Measurements from ENCODE around the gene ATRNL1. TPM values are rescaled to one million over a fixed set of nuclear protein-coding genes. Genes with fewer than 3 reads are reported as not detected.

Gene ATRNL1
- total RNA-seq, 1 donor from 2014 or later, result 7.8 TPM

GRCh38 chr10:115830265-115830970 is 737.3 kb downstream of the ATRNL1 start:
- no peaks in the 10 kb centered on the region for H3K4me1 ChIP-seq (ENCODE audit: control insufficient read depth in 3 of 3, insufficient read depth in 3 of 3, low read length in 3 of 3)
- no peak overlapping the region for H3K27ac ChIP-seq (ENCODE audit: low read depth, low read length)
- no peak overlapping the region for H3K4me3 ChIP-seq (ENCODE audit: low read length in 3 of 3)

GRCh38 chr10:115831016-115831415 is 737.9 kb downstream of the ATRNL1 start:
- H3K4me1 ChIP-seq (ENCODE audit: control insufficient read depth in 3 of 3, insufficient read depth in 3 of 3, low read length in 3 of 3), result no peaks in the 10 kb centered on the region
- no peaks in the 10 kb centered on the region for H3K27me3 ChIP-seq (ENCODE audit: control insufficient read depth in 3 of 3, insufficient read depth in 3 of 3, low read length in 3 of 3)
- H3K9ac ChIP-seq (ENCODE audit: low read depth in 1 of 3, low read length in 3 of 3), result no peak overlapping the region
- H3K9me3 ChIP-seq (ENCODE audit: control insufficient read depth in 3 of 3, low read length in 3 of 3), result no peaks in the 10 kb centered on the region
- no peaks in the 10 kb centered on the region for H3K36me3 ChIP-seq (ENCODE audit: control insufficient read depth in 3 of 3, insufficient read depth in 3 of 3, low read length in 3 of 3)
- H3K27ac ChIP-seq (ENCODE audit: low read depth, low read length), result no peak overlapping the region
- no peak overlapping the region for H3K4me3 ChIP-seq (ENCODE audit: low read length in 3 of 3)

More at GRCh38 chr10:115830265-115830970, 737.3 kb downstream of the ATRNL1 start:
- no peaks in the 10 kb centered on the region for H3K36me3 ChIP-seq (ENCODE audit: control insufficient read depth in 3 of 3, insufficient read depth in 3 of 3, low read length in 3 of 3)
- H3K9me3 ChIP-seq (ENCODE audit: control insufficient read depth in 3 of 3, low read length in 3 of 3), result no peaks in the 10 kb centered on the region
- no peaks in the 10 kb centered on the region for H3K27me3 ChIP-seq (ENCODE audit: control insufficient read depth in 3 of 3, insufficient read depth in 3 of 3, low read length in 3 of 3)
- H3K9ac ChIP-seq (ENCODE audit: low read depth in 1 of 3, low read length in 3 of 3), result no peak overlapping the region

- H3K36me3 ChIP-seq (ENCODE audit: control insufficient read depth in 3 of 3, insufficient read depth in 3 of 3, low read length in 3 of 3), result no peaks in the 10 kb centered on the region
- no peak overlapping the region for H3K27ac ChIP-seq (ENCODE audit: low read depth, low read length)
- no peak overlapping the region for H3K4me3 ChIP-seq (ENCODE audit: low read length in 3 of 3)
- H3K9me3 ChIP-seq (ENCODE audit: control insufficient read depth in 3 of 3, low read length in 3 of 3), result no peaks in the 10 kb centered on the region
- H3K9ac ChIP-seq (ENCODE audit: low read depth in 1 of 3, low read length in 3 of 3), result no peak overlapping the region
- no peaks in the 10 kb centered on the region for H3K4me1 ChIP-seq (ENCODE audit: control insufficient read depth in 3 of 3, insufficient read depth in 3 of 3, low read length in 3 of 3)
- H3K27me3 ChIP-seq (ENCODE audit: control insufficient read depth in 3 of 3, insufficient read depth in 3 of 3, low read length in 3 of 3), result no peaks in the 10 kb centered on the region
Measured at GRCh38 chr10:115833119-115833518, 740.0 kb downstream of the ATRNL1 start.

GRCh38 chr10:115844591-115844990 is 751.4 kb downstream of the ATRNL1 start:
- H3K4me1 ChIP-seq (ENCODE audit: control insufficient read depth in 3 of 3, insufficient read depth in 3 of 3, low read length in 3 of 3), result no peaks in the 10 kb centered on the region
- no peaks in the 10 kb centered on the region for H3K27me3 ChIP-seq (ENCODE audit: control insufficient read depth in 3 of 3, insufficient read depth in 3 of 3, low read length in 3 of 3)
- no peaks in the 10 kb centered on the region for H3K36me3 ChIP-seq (ENCODE audit: control insufficient read depth in 3 of 3, insufficient read depth in 3 of 3, low read length in 3 of 3)
- H3K9ac ChIP-seq (ENCODE audit: low read depth in 1 of 3, low read length in 3 of 3), result no peak overlapping the region
- H3K27ac ChIP-seq (ENCODE audit: low read depth, low read length), result no peak overlapping the region
- no peak overlapping the region for H3K4me3 ChIP-seq (ENCODE audit: low read length in 3 of 3)
- H3K9me3 ChIP-seq (ENCODE audit: control insufficient read depth in 3 of 3, low read length in 3 of 3), result no peaks in the 10 kb centered on the region

- no peak overlapping the region for H3K27ac ChIP-seq (ENCODE audit: low read depth, low read length)
- no peaks in the 10 kb centered on the region for H3K9me3 ChIP-seq (ENCODE audit: control insufficient read depth in 3 of 3, low read length in 3 of 3)
- H3K27me3 ChIP-seq (ENCODE audit: control insufficient read depth in 3 of 3, insufficient read depth in 3 of 3, low read length in 3 of 3), result no peaks in the 10 kb centered on the region
- H3K36me3 ChIP-seq (ENCODE audit: control insufficient read depth in 3 of 3, insufficient read depth in 3 of 3, low read length in 3 of 3), result no peaks in the 10 kb centered on the region
- no peak overlapping the region for H3K4me3 ChIP-seq (ENCODE audit: low read length in 3 of 3)
- no peak overlapping the region for H3K9ac ChIP-seq (ENCODE audit: low read depth in 1 of 3, low read length in 3 of 3)
- H3K4me1 ChIP-seq (ENCODE audit: control insufficient read depth in 3 of 3, insufficient read depth in 3 of 3, low read length in 3 of 3), result no peaks in the 10 kb centered on the region
Measured at GRCh38 chr10:115845921-115846320, 752.8 kb downstream of the ATRNL1 start.

DNA sequence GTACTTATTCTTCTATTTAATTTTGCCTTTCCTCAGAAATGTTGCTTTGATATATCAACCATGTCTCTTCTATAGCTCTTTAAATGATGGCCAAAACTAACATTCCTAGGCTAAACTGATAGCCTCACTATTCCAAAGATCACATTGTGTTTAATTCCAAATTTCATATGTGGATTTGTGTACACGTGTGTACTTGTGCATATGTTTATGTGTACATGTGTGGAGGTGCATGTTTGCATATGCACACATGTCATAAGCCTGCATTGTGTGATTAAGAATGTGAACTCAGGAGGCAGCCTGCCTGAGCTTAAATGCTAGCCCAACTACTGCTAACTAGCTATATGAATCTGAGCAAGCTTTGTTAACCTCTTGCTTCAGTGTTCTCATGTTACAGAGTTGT is 753.4 kb downstream of the ATRNL1 start:
- no peak overlapping the region for H3K4me3 ChIP-seq (ENCODE audit: low read length in 3 of 3)
- no peaks in the 10 kb centered on the region for H3K27me3 ChIP-seq (ENCODE audit: control insufficient read depth in 3 of 3, insufficient read depth in 3 of 3, low read length in 3 of 3)
- no peak overlapping the region for H3K9ac ChIP-seq (ENCODE audit: low read depth in 1 of 3, low read length in 3 of 3)
- no peaks in the 10 kb centered on the region for H3K9me3 ChIP-seq (ENCODE audit: control insufficient read depth in 3 of 3, low read length in 3 of 3)
- no peak overlapping the region for H3K27ac ChIP-seq (ENCODE audit: low read depth, low read length)
- H3K36me3 ChIP-seq (ENCODE audit: control insufficient read depth in 3 of 3, insufficient read depth in 3 of 3, low read length in 3 of 3), result no peaks in the 10 kb centered on the region
- no peaks in the 10 kb centered on the region for H3K4me1 ChIP-seq (ENCODE audit: control insufficient read depth in 3 of 3, insufficient read depth in 3 of 3, low read length in 3 of 3)

- H3K36me3 ChIP-seq (ENCODE audit: control insufficient read depth in 3 of 3, insufficient read depth in 3 of 3, low read length in 3 of 3), result no peaks in the 10 kb centered on the region
- H3K9me3 ChIP-seq (ENCODE audit: control insufficient read depth in 3 of 3, low read length in 3 of 3), result no peaks in the 10 kb centered on the region
- no peak overlapping the region for H3K9ac ChIP-seq (ENCODE audit: low read depth in 1 of 3, low read length in 3 of 3)
- no peak overlapping the region for H3K27ac ChIP-seq (ENCODE audit: low read depth, low read length)
- no peaks in the 10 kb centered on the region for H3K27me3 ChIP-seq (ENCODE audit: control insufficient read depth in 3 of 3, insufficient read depth in 3 of 3, low read length in 3 of 3)
- no peaks in the 10 kb centered on the region for H3K4me1 ChIP-seq (ENCODE audit: control insufficient read depth in 3 of 3, insufficient read depth in 3 of 3, low read length in 3 of 3)
- H3K4me3 ChIP-seq (ENCODE audit: low read length in 3 of 3), result no peak overlapping the region
Measured at GRCh38 chr10:115849197-115849596, 756.0 kb downstream of the ATRNL1 start.

- Histone ChIP-seq H3K4me3 (ENCODE audit: low read length in 3 of 3) (no peak overlapping the region), H3K27ac (ENCODE audit: low read depth, low read length) (no peak overlapping the region), H3K4me1 (ENCODE audit: control insufficient read depth in 3 of 3, insufficient read depth in 3 of 3, low read length in 3 of 3) (no peaks in the 10 kb centered on the region), H3K9me3 (ENCODE audit: control insufficient read depth in 3 of 3, low read length in 3 of 3) (no peaks in the 10 kb centered on the region), H3K27me3 (ENCODE audit: control insufficient read depth in 3 of 3, insufficient read depth in 3 of 3, low read length in 3 of 3) (no peaks in the 10 kb centered on the region), H3K36me3 (ENCODE audit: control insufficient read depth in 3 of 3, insufficient read depth in 3 of 3, low read length in 3 of 3) (no peaks in the 10 kb centered on the region), H3K9ac (ENCODE audit: low read depth in 1 of 3, low read length in 3 of 3) (no peak overlapping the region)
Measured at GRCh38 chr10:115850666-115851065, 757.5 kb downstream of the ATRNL1 start.

GRCh38 chr10:115851695-115852094 is 758.5 kb downstream of the ATRNL1 start:
- H3K4me3 ChIP-seq (ENCODE audit: low read length in 3 of 3), result no peak overlapping the region
- no peaks in the 10 kb centered on the region for H3K4me1 ChIP-seq (ENCODE audit: control insufficient read depth in 3 of 3, insufficient read depth in 3 of 3, low read length in 3 of 3)
- H3K9me3 ChIP-seq (ENCODE audit: control insufficient read depth in 3 of 3, low read length in 3 of 3), result no peaks in the 10 kb centered on the region
- H3K36me3 ChIP-seq (ENCODE audit: control insufficient read depth in 3 of 3, insufficient read depth in 3 of 3, low read length in 3 of 3), result no peaks in the 10 kb centered on the region
- H3K9ac ChIP-seq (ENCODE audit: low read depth in 1 of 3, low read length in 3 of 3), result no peak overlapping the region
- no peaks in the 10 kb centered on the region for H3K27me3 ChIP-seq (ENCODE audit: control insufficient read depth in 3 of 3, insufficient read depth in 3 of 3, low read length in 3 of 3)
- H3K27ac ChIP-seq (ENCODE audit: low read depth, low read length), result no peak overlapping the region

GRCh38 chr10:115854740-115855435 is 761.7 kb downstream of the ATRNL1 start:
- Histone ChIP-seq H3K27me3 (ENCODE audit: control insufficient read depth in 3 of 3, insufficient read depth in 3 of 3, low read length in 3 of 3) (no peaks in the 10 kb centered on the region), H3K4me1 (ENCODE audit: control insufficient read depth in 3 of 3, insufficient read depth in 3 of 3, low read length in 3 of 3) (no peaks in the 10 kb centered on the region), H3K36me3 (ENCODE audit: control insufficient read depth in 3 of 3, insufficient read depth in 3 of 3, low read length in 3 of 3) (no peaks in the 10 kb centered on the region), H3K9me3 (ENCODE audit: control insufficient read depth in 3 of 3, low read length in 3 of 3) (no peaks in the 10 kb centered on the region), H3K4me3 (ENCODE audit: low read length in 3 of 3) (no peak overlapping the region), H3K9ac (ENCODE audit: low read depth in 1 of 3, low read length in 3 of 3) (no peak overlapping the region), H3K27ac (ENCODE audit: low read depth, low read length) (no peak overlapping the region)

Data from skeletal muscle tissue (tissue), 4 donors.